ENCODE data around the gene SEMA3D. TPM values are rescaled to one million over a fixed set of nuclear protein-coding genes. Genes with fewer than 3 reads are reported as not detected.

The SEMA3D gene
- total RNA-seq, 2 donors from 2014 or later = not detected

DNA sequence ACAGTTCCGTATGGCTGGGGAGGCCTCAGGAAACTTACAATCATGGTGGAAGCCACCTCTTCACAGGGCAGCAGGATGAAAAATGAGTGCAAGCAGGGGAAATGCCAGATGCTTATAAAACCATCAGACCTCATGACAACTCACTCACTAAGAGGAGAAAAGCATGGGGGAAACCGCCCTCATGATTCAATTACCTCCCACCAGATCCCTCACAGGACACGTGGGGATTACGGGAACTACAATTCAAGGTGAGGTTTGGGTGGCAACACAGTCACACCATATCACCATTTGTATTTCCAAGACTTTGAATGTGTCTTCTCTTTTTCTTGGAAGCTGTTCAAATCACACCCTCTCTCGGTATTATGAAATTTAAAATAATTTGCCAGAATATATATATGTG, 80.1 kb downstream of the SEMA3D start:
- Mint-ChIP-seq H3K36me3 (no peaks in the 10 kb centered on the region), H3K9me3 (peaks cover 0 to 5% of the 10 kb centered on the region in 2 donors), H3K27ac (no peak overlapping the region)
- no peak for ATAC-seq
- DNase-seq (ENCODE audit: low spot score in 2 of 2) = no peak

DNA sequence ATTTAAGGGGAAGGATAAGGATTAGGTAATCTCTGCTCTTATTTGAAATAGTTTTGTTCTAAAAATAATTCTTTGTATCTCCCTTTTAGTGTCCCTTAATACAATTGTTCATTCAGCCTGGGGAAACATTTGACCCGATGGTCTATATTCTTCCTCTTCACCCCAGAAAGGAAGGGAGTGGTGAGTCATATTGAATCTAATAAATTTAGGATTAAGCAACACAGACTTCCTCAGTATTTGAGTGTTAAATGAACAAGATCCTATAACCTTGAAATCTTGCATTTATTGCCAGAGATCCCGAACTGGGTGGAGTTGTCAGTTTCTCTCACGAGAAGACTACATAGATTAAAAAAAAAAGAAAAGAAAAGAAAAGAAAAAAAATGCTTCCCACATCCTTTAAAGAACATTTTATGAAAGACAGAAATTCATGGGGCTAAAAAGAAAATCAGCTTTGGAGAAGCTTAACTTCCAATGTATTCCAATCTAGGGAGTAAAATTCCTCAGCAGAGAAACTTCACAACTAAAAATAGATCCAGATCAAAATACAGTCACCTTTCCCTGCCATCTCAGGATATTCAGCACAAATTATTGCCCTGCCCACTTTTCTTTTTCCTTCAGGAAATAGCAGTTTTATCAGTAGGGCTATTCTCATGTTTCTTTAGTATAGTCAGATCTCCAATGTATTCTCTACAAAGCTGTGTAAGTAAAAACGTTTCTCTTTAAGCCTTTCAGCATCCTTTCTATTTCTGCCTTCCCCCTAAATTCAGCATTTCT, 82.2 kb downstream of the SEMA3D start:
- no peak overlapping the region for H3K27ac Mint-ChIP-seq
- DNase-seq (ENCODE audit: low spot score in 2 of 2) = no peak
- no peaks in the 10 kb centered on the region for H3K36me3 Mint-ChIP-seq
- ATAC-seq = no peak
- no peaks in the 10 kb centered on the region for H3K9me3 Mint-ChIP-seq

DNA sequence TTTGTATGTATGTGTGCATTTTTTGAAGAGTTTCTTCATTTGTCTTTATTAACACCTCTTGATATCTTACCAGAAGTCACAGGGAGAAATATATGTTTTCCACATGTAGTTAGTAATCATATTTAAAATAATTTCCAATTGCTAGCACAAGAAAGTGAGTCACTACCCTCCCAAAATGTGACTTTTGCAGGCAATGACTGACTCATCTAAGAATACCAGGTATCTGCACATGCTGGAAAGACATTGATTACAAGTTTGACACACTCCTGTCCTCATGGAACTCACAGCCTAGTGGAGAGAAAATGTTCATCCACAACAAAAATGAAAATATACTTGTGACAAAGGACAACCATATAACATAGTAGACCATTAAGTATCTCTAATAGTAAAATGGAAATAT, 82.9 kb downstream of the SEMA3D start:
- H3K27ac Mint-ChIP-seq = no peak overlapping the region
- DNase-seq (ENCODE audit: low spot score in 2 of 2) (no peak), ATAC-seq (no peak)
- H3K36me3 Mint-ChIP-seq = no peaks in the 10 kb centered on the region
- H3K9me3 Mint-ChIP-seq = no peaks in the 10 kb centered on the region

DNA sequence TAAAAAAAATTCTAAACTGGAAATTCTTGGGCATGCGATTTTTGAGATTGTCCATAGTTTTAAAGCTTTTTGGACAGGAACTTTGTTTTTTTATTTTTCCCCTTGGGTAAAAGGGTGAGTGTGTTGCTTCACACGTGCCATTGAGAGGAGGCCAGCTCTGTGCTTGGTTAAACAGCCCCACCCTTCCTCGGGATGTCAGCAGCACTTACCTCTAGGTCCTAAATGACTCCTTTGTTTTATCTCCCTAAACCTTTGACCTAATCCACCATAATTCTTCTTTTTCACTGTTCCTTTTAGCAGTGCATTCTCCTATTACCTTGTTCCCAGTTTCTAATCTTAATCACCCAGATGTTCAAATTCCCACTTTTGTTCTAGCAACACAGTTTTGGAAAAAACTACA, 83.5 kb downstream of the SEMA3D start:
- ATAC-seq (no peak), DNase-seq (ENCODE audit: low spot score in 2 of 2) (no peak)
- no peak overlapping the region for H3K27ac Mint-ChIP-seq
- H3K36me3 Mint-ChIP-seq = no peaks in the 10 kb centered on the region
- H3K9me3 Mint-ChIP-seq = no peaks in the 10 kb centered on the region

DNA sequence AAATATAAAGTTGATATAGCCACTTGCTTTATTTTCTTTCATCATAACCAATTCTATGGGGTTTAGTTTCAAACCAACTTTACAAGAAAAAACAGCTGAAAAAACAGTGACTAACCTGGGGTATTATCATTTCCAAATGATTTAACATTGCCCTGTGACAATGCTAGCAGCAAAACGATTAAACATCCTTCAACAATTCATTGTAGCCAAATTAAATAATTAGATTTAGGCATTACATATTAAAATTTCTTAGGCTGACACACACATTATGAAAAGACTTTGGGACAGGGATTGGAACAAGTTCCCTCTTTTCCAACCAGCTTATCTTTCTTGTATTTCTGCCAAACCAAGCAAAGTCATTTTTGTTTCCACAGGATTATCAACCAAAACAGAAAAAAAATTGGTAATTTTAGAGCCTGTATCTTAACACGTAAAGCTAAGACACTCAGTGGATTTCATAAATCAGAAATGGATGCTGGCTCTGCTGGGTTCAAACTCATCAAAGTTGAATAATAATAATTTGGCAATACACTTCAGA, 84.0 kb downstream of the SEMA3D start:
- Mint-ChIP-seq H3K27ac (no peak overlapping the region), H3K36me3 (no peaks in the 10 kb centered on the region), H3K9me3 (no peaks in the 10 kb centered on the region)
- no peak for ATAC-seq
- no peak for DNase-seq (ENCODE audit: low spot score in 2 of 2)

DNA sequence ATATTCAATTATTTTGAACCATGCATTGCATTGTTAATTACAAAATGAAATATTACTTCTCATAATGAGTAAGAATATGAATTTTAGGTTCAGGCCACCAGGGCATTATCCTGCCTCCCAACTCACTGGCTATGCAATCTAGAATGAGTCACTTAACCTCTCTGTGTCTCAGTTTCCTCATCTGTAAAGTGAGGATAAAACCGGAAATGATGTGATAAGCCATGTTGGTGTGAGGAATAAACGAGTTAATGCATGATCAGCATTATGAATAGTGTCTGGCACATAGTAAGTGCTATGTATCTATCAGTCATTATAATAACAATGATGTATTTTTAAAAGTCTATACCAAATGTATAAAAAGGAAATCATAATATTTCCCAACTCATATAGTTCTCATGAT, 85.5 kb downstream of the SEMA3D start:
- Mint-ChIP-seq H3K27ac (no peak overlapping the region), H3K36me3 (no peaks in the 10 kb centered on the region), H3K9me3 (no peaks in the 10 kb centered on the region)
- no peak for ATAC-seq
- no peak for DNase-seq (ENCODE audit: low spot score in 2 of 2)

DNA sequence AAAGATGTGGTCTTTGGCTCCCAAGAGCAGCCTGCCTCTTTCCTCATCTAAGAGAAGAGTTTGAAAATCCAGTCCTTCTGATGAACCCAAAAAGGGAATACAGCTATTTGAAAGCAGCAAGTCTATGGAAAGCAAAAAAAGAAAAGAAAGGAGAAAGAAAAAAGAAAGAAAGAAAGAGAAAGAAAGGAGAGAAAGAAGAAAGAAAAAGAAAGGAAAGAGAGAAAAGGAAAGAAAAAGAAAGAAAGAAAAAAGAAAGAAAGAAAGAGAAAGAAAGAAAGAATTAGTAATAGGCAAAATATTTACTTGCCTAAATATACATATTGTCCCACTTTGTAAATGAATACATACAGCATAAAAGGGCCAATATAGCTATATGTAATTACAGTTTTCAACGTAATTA, 89.0 kb downstream of the SEMA3D start:
- H3K27ac Mint-ChIP-seq = no peak overlapping the region
- no peak for DNase-seq (ENCODE audit: low spot score in 2 of 2)
- no peaks in the 10 kb centered on the region for H3K9me3 Mint-ChIP-seq
- ATAC-seq = no peak
- no peaks in the 10 kb centered on the region for H3K36me3 Mint-ChIP-seq

DNA sequence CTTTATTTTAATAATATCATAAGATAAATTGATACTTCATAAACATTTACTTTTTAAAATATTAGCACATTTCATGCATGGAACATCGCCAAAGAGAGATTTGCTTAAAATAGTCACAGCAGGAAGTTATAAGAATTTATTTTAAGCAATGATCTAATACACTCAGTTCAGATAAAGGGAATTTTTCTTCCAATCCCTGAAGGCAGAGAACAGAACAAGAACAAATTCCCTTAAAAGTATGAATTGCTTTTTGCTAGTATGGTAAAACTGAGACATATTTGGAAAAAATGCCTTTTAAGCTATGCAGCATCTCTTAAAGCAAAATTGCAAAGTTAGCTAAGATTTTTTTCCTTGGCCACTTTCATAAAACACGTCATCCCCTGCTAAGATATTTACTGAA, 91.0 kb downstream of the SEMA3D start:
- DNase-seq (ENCODE audit: low spot score in 2 of 2) = no peak
- no peak for ATAC-seq
- Mint-ChIP-seq H3K27ac (no peak overlapping the region), H3K9me3 (no peaks in the 10 kb centered on the region), H3K36me3 (no peaks in the 10 kb centered on the region)

DNA sequence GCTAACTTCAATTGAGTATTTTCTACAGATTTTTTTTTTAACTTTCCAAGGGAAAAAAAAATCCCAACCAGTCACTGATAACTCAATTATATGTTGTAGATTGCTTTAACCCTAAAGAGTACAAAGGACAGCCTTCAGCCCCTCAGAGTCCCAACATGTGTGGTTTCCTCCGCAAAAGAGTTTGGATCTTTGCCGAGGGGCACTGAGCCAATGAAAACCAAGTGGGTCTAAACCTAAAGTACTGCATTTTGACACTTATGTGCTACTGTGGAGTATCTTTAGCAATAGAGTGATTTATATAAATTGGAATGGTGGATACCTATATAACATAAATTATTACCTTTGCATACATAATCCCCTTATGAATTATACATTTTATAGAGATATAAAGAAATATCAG, 91.5 kb downstream of the SEMA3D start:
- no peak overlapping the region for H3K27ac Mint-ChIP-seq
- ATAC-seq (no peak), DNase-seq (ENCODE audit: low spot score in 2 of 2) (no peak)
- H3K9me3 Mint-ChIP-seq = no peaks in the 10 kb centered on the region
- no peaks in the 10 kb centered on the region for H3K36me3 Mint-ChIP-seq

DNA sequence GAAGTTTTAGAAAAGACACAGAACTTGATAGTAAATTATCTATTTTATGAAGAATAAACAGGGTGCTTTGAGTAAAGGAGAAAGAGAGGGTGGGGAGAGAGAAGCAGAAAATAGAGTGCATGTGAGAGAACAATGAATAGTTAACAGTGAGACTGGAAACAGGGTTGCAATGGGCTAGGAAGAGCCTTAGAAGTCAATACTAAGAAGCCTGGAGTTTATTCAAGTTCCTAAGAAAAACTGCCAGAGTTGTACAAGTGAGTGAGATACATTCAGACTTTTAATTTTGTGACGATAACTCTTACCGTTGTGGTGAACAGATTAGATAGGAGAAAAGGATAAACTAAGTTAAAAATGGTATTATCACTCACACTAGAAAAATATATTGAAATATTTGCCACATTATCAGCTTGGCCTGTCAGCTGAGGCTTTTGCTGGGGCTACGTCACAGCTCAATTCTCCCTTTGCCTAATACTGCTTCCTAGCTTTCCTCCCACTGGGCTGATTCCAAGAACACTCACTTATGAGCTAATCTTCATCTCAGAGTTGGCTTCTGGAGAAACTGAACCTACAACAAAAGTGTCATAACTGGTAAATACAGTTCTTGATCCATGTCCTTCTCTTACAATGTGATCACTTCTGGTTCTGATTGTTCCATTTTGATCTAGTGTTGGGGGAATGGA, 92.7 kb downstream of the SEMA3D start:
- H3K27ac Mint-ChIP-seq = no peak overlapping the region
- no peaks in the 10 kb centered on the region for H3K36me3 Mint-ChIP-seq
- H3K9me3 Mint-ChIP-seq = no peaks in the 10 kb centered on the region
- no peak for ATAC-seq
- no peak for DNase-seq (ENCODE audit: low spot score in 2 of 2)

DNA sequence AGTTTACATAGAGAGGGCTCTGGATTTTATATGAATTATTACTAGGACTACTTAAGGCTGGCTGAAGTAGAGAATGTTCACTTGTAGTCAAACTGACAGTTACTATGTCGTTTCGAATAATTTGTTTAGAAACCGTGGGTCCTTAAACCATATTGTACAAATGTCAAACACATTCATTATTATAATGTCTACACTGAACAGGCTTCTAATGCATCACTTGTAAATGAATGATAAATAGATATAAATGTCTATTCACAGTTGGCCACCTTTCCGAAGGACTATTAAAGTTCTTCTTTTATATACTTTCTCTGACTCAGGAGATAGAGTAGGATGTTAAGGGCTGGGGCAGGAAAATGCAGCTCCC, 95.3 kb downstream of the SEMA3D start:
- no peaks in the 10 kb centered on the region for H3K9me3 Mint-ChIP-seq
- ATAC-seq = no peak
- H3K27ac Mint-ChIP-seq = no peak overlapping the region

DNA sequence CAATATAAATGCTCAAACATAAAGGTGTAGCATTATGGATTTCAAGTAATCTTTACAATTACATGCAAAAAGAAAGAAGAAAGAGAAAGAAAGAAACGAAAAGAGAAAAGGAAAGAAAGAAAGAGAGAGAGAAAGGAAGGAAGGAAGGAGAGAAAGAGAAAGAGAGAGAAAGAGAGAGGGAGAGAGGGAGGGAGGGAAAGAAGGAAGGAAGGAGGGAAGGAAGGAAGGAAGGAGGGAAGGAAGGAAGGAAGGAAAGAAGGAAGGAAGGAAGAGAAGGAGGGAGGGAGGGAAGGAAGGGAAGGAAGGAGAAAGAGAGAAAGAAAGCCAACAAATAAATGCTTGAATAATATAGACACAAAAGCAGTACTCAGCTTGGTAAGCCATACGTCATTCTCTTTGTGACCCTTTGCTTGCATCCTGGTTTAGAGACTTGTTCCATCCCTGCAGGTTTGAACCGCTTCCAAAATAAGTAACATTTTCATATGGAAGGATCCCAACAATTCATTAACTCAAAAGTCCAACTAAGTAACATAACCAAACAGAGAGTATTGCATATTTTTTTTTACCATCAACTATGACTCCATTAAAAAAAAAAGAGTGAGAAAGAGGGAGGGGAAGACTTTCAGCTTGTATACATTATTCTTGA, 95.8 kb downstream of the SEMA3D start:
- ATAC-seq = no peak
- H3K36me3 Mint-ChIP-seq = no peaks in the 10 kb centered on the region
- no peak for DNase-seq (ENCODE audit: low spot score in 2 of 2)
- no peaks in the 10 kb centered on the region for H3K9me3 Mint-ChIP-seq
- no peak overlapping the region for H3K27ac Mint-ChIP-seq

More for the DNA sequence above, 95.3 kb downstream of the SEMA3D start:
- no peak for DNase-seq (ENCODE audit: low spot score in 2 of 2)
- H3K36me3 Mint-ChIP-seq = no peaks in the 10 kb centered on the region

DNA sequence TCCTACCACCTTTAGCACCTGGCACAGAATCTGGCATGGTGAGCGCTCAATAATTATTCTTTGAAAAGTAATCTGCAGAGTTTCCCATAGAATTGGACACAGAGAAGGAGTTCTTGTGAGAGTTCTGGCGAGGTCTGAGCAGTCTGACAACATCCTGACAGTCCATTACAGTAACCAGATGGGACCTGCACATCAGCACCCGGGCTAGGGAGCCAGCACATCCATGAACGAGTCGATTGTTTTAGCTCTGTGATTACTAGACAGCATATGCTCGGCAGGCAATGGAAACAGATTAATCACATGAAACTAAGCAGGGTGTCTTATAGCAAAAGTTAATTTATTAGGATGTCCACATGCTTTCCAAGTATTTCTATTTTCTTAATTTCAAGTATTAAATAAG, 96.7 kb downstream of the SEMA3D start:
- H3K9me3 Mint-ChIP-seq = no peaks in the 10 kb centered on the region
- no peak overlapping the region for H3K27ac Mint-ChIP-seq
- ATAC-seq (no peak), DNase-seq (ENCODE audit: low spot score in 2 of 2) (no peak)
- no peaks in the 10 kb centered on the region for H3K36me3 Mint-ChIP-seq

DNA sequence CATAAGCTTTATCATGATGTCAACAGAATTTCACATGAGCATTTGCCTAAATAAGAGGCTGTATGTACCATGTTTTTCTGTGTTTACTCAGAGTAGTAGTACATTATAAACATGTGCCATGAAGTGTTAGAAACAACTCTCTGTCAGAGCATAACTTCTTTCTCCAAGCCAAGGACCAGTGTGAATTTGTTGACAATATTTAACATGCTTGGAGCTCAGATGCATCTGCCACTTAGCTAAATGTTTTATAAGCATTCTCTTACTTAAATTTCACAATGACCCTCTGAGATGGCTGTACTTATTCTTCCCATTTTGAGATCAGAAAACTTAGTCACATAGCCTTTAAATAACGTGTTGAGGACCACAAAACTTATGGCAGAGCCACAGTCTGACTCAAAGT, 105.0 kb downstream of the SEMA3D start:
- H3K9me3 Mint-ChIP-seq = no peaks in the 10 kb centered on the region
- no peak for DNase-seq (ENCODE audit: low spot score in 2 of 2)
- ATAC-seq = no peak
- no peaks in the 10 kb centered on the region for H3K36me3 Mint-ChIP-seq
- H3K27ac Mint-ChIP-seq = no peak overlapping the region

DNA sequence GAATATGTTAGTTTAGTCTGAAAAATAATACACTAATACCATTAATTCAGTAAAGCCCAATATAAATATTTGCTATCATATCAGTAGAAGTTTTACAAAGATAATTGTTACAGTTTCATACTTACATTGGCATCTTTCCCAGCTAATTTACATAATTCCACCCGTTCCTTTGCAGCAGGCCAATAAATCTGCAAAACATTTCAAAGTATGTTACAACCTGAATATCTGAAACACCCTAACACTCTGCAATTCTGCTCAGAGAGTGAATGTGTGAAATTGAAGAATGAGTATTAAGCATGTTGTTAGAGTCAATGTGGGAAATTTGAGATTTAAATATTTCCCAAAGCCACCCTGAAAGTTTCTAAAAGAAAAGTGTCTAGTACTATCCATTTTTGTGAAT, 105.5 kb downstream of the SEMA3D start:
- no peak for DNase-seq (ENCODE audit: low spot score in 2 of 2)
- Mint-ChIP-seq H3K36me3 (no peaks in the 10 kb centered on the region), H3K27ac (no peak overlapping the region), H3K9me3 (no peaks in the 10 kb centered on the region)
- ATAC-seq = no peak

DNA sequence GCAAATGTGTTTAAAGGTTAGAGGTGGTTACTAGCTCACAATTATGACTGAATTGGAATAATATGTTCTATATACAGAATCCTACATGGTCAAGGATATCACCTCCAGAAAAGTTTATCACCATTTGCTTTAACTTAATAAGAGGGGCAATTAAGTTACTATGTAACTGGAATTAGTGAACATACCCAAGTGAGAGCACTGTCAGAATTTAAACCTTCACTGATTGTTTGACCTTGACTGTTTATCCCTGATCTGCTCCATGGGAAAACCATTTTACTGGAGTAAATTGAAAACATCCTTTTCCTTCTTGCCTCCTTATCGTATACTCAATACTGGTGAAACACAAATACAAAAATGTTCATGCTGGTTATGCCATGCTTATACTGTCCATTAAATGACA, 107.4 kb downstream of the SEMA3D start:
- DNase-seq (ENCODE audit: low spot score in 2 of 2) (no peak), ATAC-seq (no peak)
- Mint-ChIP-seq H3K9me3 (no peaks in the 10 kb centered on the region), H3K36me3 (no peaks in the 10 kb centered on the region), H3K27ac (no peak overlapping the region)

DNA sequence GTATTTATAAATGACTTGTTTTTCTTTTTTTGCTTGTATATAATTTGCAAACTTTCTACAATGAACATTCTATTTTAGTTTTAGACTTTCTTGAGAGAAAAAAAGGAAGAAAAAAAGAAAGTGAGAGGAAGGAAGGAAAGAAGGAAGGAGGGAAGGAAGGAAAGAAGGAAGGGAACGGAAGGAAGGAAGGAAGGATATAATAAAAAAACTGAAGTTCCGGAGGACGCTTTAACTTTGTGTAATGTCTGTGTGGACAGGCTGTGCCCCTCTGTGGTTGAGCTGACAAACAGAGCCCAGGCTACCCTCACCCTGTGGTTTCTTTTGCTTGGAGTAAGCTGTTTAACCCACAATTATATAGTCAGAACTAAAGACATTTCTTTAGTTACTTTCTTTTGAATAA, 108.7 kb downstream of the SEMA3D start:
- Mint-ChIP-seq H3K9me3 (no peaks in the 10 kb centered on the region), H3K27ac (no peak overlapping the region), H3K36me3 (no peaks in the 10 kb centered on the region)
- ATAC-seq (no peak), DNase-seq (ENCODE audit: low spot score in 2 of 2) (no peak)

DNA sequence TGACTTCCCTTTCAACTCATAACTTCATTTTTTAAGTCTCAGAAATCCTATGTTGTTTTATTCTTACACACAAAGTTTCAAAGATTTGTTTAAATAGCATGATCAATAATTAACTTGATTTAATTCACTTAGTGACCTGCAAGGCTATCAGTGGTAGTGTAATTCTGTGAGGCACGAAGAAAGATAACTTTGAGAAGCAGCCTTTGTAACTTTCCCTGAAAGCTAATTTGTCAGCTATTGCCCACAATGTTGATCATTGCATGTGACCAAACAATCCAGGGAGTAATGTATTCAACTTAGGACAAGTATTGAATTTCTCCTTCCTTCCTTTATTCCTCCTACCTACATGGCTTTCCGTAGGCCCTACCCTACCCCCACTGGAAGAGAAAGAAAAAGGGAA, 111.0 kb downstream of the SEMA3D start:
- Mint-ChIP-seq H3K9me3 (no peaks in the 10 kb centered on the region), H3K36me3 (no peaks in the 10 kb centered on the region), H3K27ac (no peak overlapping the region)
- ATAC-seq = no peak
- DNase-seq (ENCODE audit: low spot score in 2 of 2) = no peak
